Choroid plexus epithelial cell (primary cell): ENCODE data around the gene MSH4.
"Not testable (repeated sequence)": the region's sequence is repeated elsewhere in the genome, so short reads cannot be mapped to it uniquely, and the experiment has no call there.

ENCODE experiments used
- DNase-seq: peaks from one replicate; pipeline ENCODE4 v3.0.0-alpha.2; 2010; ENCODE audit warnings: low read depth
- H3K4me3 ChIP-seq: 2 replicates; pipeline ENCODE4 v1.5.1; 2011; ENCODE audit warnings: low read depth, mild to moderate bottlenecking, control low read depth, low read length, moderate library complexity
- CTCF ChIP-seq: conservative IDR thresholded peaks from 2 replicates; pipeline ENCODE4 v1.5.1; 2011; ENCODE audit warnings: low read depth, mild to moderate bottlenecking, control low read depth, inconsistent platforms, low read length, moderate library complexity

Gene MSH4

GRCh38 chr1:75808921-75809320 lies 12.2 kb downstream of the MSH4 start:
- H3K4me3 ChIP-seq, result no peak overlapping the region
- DNase-seq, result no peak
- TF ChIP-seq CTCF, result no peak

- DNase-seq, H3K4me3 ChIP-seq: not testable (repeated sequence)
These were observed 13.4 kb downstream of the MSH4 start for GRCh38 chr1:75810113-75810512.

GRCh38 chr1:75811211-75811981 lies 14.7 kb downstream of the MSH4 start:
- no peak overlapping the region for H3K4me3 ChIP-seq
- DNase-seq, result no peak
- no peak for TF ChIP-seq CTCF

GRCh38 chr1:75812065-75812464 lies 15.4 kb downstream of the MSH4 start:
- DNase-seq, result no peak
- H3K4me3 ChIP-seq, result no peak overlapping the region
- TF ChIP-seq CTCF, result no peak

GRCh38 chr1:75823596-75823995 lies 26.9 kb downstream of the MSH4 start:
- DNase-seq, H3K4me3 ChIP-seq: not testable (repeated sequence)

- no peak for DNase-seq
- TF ChIP-seq CTCF, result no peak
- H3K4me3 ChIP-seq, result no peak overlapping the region
These were observed 39.9 kb downstream of the MSH4 start for GRCh38 chr1:75836528-75837100.

- DNase-seq, result no peak
- no peak for TF ChIP-seq CTCF
- no peak overlapping the region for H3K4me3 ChIP-seq
These were observed 41.4 kb downstream of the MSH4 start for GRCh38 chr1:75838079-75838478.

GRCh38 chr1:75841421-75841820 lies 44.7 kb downstream of the MSH4 start:
- H3K4me3 ChIP-seq, result no peak overlapping the region
- no peak for TF ChIP-seq CTCF
- DNase-seq, result no peak
